IMR-90 (cell line): ENCODE data around the gene DNAH3. TPM values are rescaled to one million over a fixed set of nuclear protein-coding genes. Genes with fewer than 3 reads are reported as not detected.

Experiments
- ATAC-seq: fragments of 200-7000 bp; cut with Tn5 transposase; 2 replicates; pipeline ENCODE4 v1.9.1; 2020; ENCODE audit warnings: low read depth, mild to moderate bottlenecking, moderate library complexity
- BruUV-seq: library from RNA; stranded (reverse); fragments of 400-500 nt; replicated peaks from 2 replicates; lab custom pipeline; 2021; lab: Mats Ljungman, UMichigan
- CTCF ChIA-PET: fragments of 300-600 bp; formaldehyde crosslinking; extraction: SDS; loops from one replicate; lab custom pipeline; 2021; ENCODE audit warnings: antibody characterized with exemption; lab: Yijun Ruan, JAX
- POLR2A ChIA-PET: fragments of 300-600 bp; sonication (Branson Sonifier 250); formaldehyde crosslinking; loops from one replicate; lab custom pipeline; 2022; ENCODE audit warnings: antibody characterized with exemption; ENCODE audit not compliant: unreplicated experiment; lab: Charles Lee
- DNase-seq: peaks from one replicate; pipeline ENCODE4 v3.0.0; 2013
- H2AFZ ChIP-seq: replicated peaks from 2 replicates; pipeline ENCODE3; 2013; ENCODE audit warnings: low read length, mild to moderate bottlenecking; ENCODE audit not compliant: poor library complexity
- H2AK5ac ChIP-seq: 2 replicates; pipeline ENCODE4 v1.6.1; 2013; ENCODE audit warnings: low read depth, low read length, inconsistent platforms
- H2AK9ac ChIP-seq: replicated peaks from 2 replicates; pipeline ENCODE3; 2013; ENCODE audit warnings: mild to moderate bottlenecking, low read depth, low read length, moderate library complexity; ENCODE audit not compliant: poor library complexity
- H2BK120ac ChIP-seq: 2 replicates; pipeline ENCODE4 v1.6.1; 2013; ENCODE audit warnings: low read depth, low read length, inconsistent platforms
- H2BK15ac ChIP-seq: 3 replicates; pipeline ENCODE4 v1.6.1; 2013; ENCODE audit warnings: low read depth, low read length, inconsistent platforms
- H2BK20ac ChIP-seq: 2 replicates; pipeline ENCODE4 v1.6.1; 2013; ENCODE audit warnings: low read depth, mild to moderate bottlenecking, inconsistent platforms, low read length, moderate library complexity
- H2BK5ac ChIP-seq: 2 replicates; pipeline ENCODE4 v1.6.1; 2013; ENCODE audit warnings: mild to moderate bottlenecking, low read depth, low read length, inconsistent platforms; ENCODE audit not compliant: poor library complexity, severe bottlenecking
- H3K14ac ChIP-seq: replicated peaks from 2 replicates; pipeline ENCODE4 v1.6.1; 2013; ENCODE audit warnings: low read depth, low read length, inconsistent platforms
- H3K18ac ChIP-seq: 2 replicates; pipeline ENCODE4 v1.6.1; 2013; ENCODE audit warnings: low read depth, low read length, control low read depth
- H3K23ac ChIP-seq: 2 replicates; pipeline ENCODE4 v1.6.1; 2013; ENCODE audit warnings: low read depth, low read length, inconsistent platforms
- H3K27ac ChIP-seq: 2 replicates; pipeline ENCODE4 v1.5.1; 2013; ENCODE audit warnings: mild to moderate bottlenecking, control low read depth, low read length; ENCODE audit not compliant: insufficient read depth
- H3K27me3 ChIP-seq: 2 replicates; pipeline ENCODE4 v1.6.1; 2013; ENCODE audit warnings: low read length; ENCODE audit not compliant: control insufficient read depth, insufficient read depth
- H3K36me3 ChIP-seq: 2 replicates; pipeline ENCODE4 v1.6.1; 2013; ENCODE audit warnings: low read length, mixed read lengths; ENCODE audit not compliant: control insufficient read depth, insufficient read depth
- H3K4ac ChIP-seq: 2 replicates; pipeline ENCODE4 v1.6.1; 2013; ENCODE audit warnings: low read depth, low read length, inconsistent platforms
- H3K4me1 ChIP-seq: 2 replicates; pipeline ENCODE4 v1.6.1; 2013; ENCODE audit warnings: low read length, mixed read lengths; ENCODE audit not compliant: control insufficient read depth, insufficient read depth
- H3K4me2 ChIP-seq: 2 replicates; pipeline ENCODE4 v1.6.1; 2013; ENCODE audit warnings: low read depth, mild to moderate bottlenecking, control low read depth, low read length, moderate library complexity
- H3K4me3 ChIP-seq: 2 replicates; pipeline ENCODE4 v1.5.1; 2013; ENCODE audit warnings: low read depth, mild to moderate bottlenecking, control low read depth, low read length, moderate library complexity; ENCODE audit not compliant: insufficient read depth
- H3K56ac ChIP-seq: 2 replicates; pipeline ENCODE4 v1.6.1; 2013; ENCODE audit warnings: low read length, inconsistent platforms; ENCODE audit not compliant: insufficient read depth; ENCODE audit errors: extremely low read depth
- H3K79me1 ChIP-seq, 2 experiments: 2 replicates each; pipeline ENCODE4 v1.6.1; 2013; ENCODE audit warnings: low read length in 2 of 2, inconsistent platforms in 1 of 2, low read depth in 1 of 2
- H3K9ac ChIP-seq: 2 replicates; pipeline ENCODE4 v1.6.1; 2013; ENCODE audit warnings: low read depth, low read length, control low read depth
- H3K9me1 ChIP-seq: 2 replicates; pipeline ENCODE4 v1.6.1; 2013; ENCODE audit warnings: low read length, inconsistent platforms; ENCODE audit not compliant: insufficient read depth
- H3K9me3 ChIP-seq: 2 replicates; pipeline ENCODE4 v1.6.1; 2013; ENCODE audit warnings: low read length; ENCODE audit not compliant: control insufficient read depth, insufficient read depth
- H4K20me1 ChIP-seq: 2 replicates; pipeline ENCODE4 v1.6.1; 2013; ENCODE audit warnings: low read length, inconsistent platforms; ENCODE audit not compliant: insufficient read depth
- H4K5ac ChIP-seq: 2 replicates; pipeline ENCODE4 v1.6.1; 2013; ENCODE audit warnings: mild to moderate bottlenecking, low read depth, low read length, control low read depth
- H4K8ac ChIP-seq, 2 experiments: 2 replicates each; pipeline ENCODE4 v1.6.1; 2013; ENCODE audit warnings: low read depth in 2 of 2, low read length in 2 of 2, control low read depth in 1 of 2, inconsistent platforms in 1 of 2
- H4K91ac ChIP-seq: 2 replicates; pipeline ENCODE4 v1.6.1; 2013; ENCODE audit warnings: low read depth, low read length, inconsistent platforms; ENCODE audit not compliant: insufficient read depth
- CEBPB ChIP-seq: IDR thresholded peaks from 2 replicates; pipeline ENCODE4 v1.6.1; 2012; ENCODE audit warnings: low read depth, low read length, improper control_type of control experiment
- RCOR1 ChIP-seq: IDR thresholded peaks from 2 replicates; pipeline ENCODE4 v1.6.1; 2012; ENCODE audit warnings: mild to moderate bottlenecking, low read length, improper control_type of control experiment; ENCODE audit not compliant: insufficient replicate concordance
- WGBS, 2 experiments: methylation state at CpG; one replicate each; pipeline versions ENCODE4 v1.1.5 to v1.1.7; 2013; ENCODE audit warnings: missing lambda C conversion rate in 2 of 2; ENCODE audit not compliant: insufficient read length in 1 of 2; ENCODE audit errors: extremely low coverage in 2 of 2; 5-methylcytosine and 5-hydroxymethylcytosine counted together
- dilution Hi-C: fragments of 300-500 bp; cut with HindIII; formaldehyde crosslinking; loops from one replicate; pipeline ENCODE4 v1.14.3; 2018; ENCODE audit warnings: low sequenced_read_pairs; ENCODE audit not compliant: unreplicated experiment
- in situ Hi-C: fragments of 300-500 bp; cut with MboI; formaldehyde crosslinking; loops from 3 replicates; pipeline ENCODE4 v1.14.3; 2019; ENCODE audit warnings: low sequenced_read_pairs, inconsistent platforms, mixed read lengths
- intact Hi-C: fragments of 100-400 bp; cut with micrococcal nuclease; formaldehyde crosslinking; loops from 2 replicates; pipeline ENCODE4 v1.10.0; 2022
- polyA plus RNA-seq, 3 experiments: library from polyadenylated mRNA; depleted of rRNA; stranded (reverse); fragments of >200 nt; gene quantifications; 2 replicates each; pipeline ENCODE4 v1.2.3, GENCODE V29; 2012; ENCODE audit warnings: low replicate concordance in 1 of 3
- total RNA-seq: library from RNA; depleted of rRNA; stranded (reverse); fragments of >200 nt; gene quantifications from 2 replicates; pipeline ENCODE4 v1.2.3, GENCODE V29; 2012
- TF ChIP-seq, protein P1 (sequence below): conservative IDR thresholded peaks from 2 replicates; pipeline ENCODE4 v1.5.1; 2012; ENCODE audit warnings: mild to moderate bottlenecking, low read depth, low read length, improper control_type of control experiment

Gene DNAH3
- total and polyA plus RNA-seq, 2 of the 4 experiments (the other 2 are of a cell fraction) = not detected

DNA sequence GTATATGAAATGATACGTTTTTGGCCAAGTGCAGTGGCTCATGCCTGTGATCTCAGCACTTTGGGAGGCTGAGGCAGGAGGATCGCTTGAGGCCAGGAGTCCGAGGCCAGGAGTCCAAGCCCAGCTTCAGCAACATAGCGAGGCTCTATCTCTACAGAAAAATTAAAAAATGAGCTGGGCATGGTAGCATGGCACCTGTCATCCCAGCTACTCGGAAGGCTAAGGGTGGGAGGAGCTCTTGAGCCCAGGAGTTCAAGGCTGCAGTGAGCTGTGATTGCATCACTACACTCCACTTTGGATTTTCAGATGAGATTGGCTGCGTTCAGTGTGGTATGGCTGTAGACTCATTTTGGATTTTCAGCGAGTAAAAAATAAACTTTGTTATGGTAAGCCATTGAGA lies 112.4 kb downstream of the DNAH3 start:
- intact Hi-C loops (no loop called here), dilution Hi-C loops (no loop called here), in situ Hi-C loops (no loop called here)
- POLR2A ChIA-PET = no interaction called here
- Histone ChIP-seq H3K27me3 (peaks cover 2% of the 10 kb centered on the region), H3K4me1 (no peaks in the 10 kb centered on the region), H3K4me3 (no peak overlapping the region), H3K79me1 (no peaks in the 10 kb centered on the region), H2BK5ac (no peak overlapping the region), H2BK120ac (no peak overlapping the region), H2AK9ac (no peak overlapping the region), H4K91ac (no peak overlapping the region), H4K8ac (no peak overlapping the region), H3K4ac (no peak overlapping the region), H3K4me2 (no peak overlapping the region), H3K14ac (no peak overlapping the region), H3K9me3 (no peaks in the 10 kb centered on the region), H2BK15ac (no peak overlapping the region), H3K36me3 (no peaks in the 10 kb centered on the region), H4K5ac (no peak overlapping the region), H2BK20ac (no peak overlapping the region), H3K9me1 (no peaks in the 10 kb centered on the region), H3K9ac (no peak overlapping the region), H2AFZ (no peak overlapping the region), H4K20me1 (no peaks in the 10 kb centered on the region), H3K18ac (no peak overlapping the region), H2AK5ac (no peak overlapping the region), H3K27ac (no peak overlapping the region), H3K56ac (no peak overlapping the region), H3K23ac (no peak overlapping the region)
- BruUV-seq = no TSS peak
- WGBS, 2 experiments = 40% methylated on average over 2 of the region's 7 CpGs; no CpG with 5 or more reads in 1 of the 2 experiments
- no peak for TF ChIP-seq RCOR1
- no peak for TF ChIP-seq CEBPB
- TF ChIP-seq, protein P1, sequence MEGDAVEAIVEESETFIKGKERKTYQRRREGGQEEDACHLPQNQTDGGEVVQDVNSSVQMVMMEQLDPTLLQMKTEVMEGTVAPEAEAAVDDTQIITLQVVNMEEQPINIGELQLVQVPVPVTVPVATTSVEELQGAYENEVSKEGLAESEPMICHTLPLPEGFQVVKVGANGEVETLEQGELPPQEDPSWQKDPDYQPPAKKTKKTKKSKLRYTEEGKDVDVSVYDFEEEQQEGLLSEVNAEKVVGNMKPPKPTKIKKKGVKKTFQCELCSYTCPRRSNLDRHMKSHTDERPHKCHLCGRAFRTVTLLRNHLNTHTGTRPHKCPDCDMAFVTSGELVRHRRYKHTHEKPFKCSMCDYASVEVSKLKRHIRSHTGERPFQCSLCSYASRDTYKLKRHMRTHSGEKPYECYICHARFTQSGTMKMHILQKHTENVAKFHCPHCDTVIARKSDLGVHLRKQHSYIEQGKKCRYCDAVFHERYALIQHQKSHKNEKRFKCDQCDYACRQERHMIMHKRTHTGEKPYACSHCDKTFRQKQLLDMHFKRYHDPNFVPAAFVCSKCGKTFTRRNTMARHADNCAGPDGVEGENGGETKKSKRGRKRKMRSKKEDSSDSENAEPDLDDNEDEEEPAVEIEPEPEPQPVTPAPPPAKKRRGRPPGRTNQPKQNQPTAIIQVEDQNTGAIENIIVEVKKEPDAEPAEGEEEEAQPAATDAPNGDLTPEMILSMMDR = no peak
- CTCF ChIA-PET = no interaction called here
- ATAC-seq (no peak), DNase-seq (no peak)
